OCI-LY7 (cell line): Measurements from ENCODE around the gene MERTK. TPM values are rescaled to one million over a fixed set of nuclear protein-coding genes. Genes with fewer than 3 reads are reported as not detected.
"Not testable (repeated sequence)": the region's sequence is repeated elsewhere in the genome, so short reads cannot be mapped to it uniquely, and the experiment has no call there.

ENCODE experiments used
- BruUV-seq: library from RNA; stranded (reverse); fragments of 400-500 nt; replicated peaks from 2 replicates; lab custom pipeline; 2021; lab: Mats Ljungman, UMichigan
- CTCF ChIA-PET: fragments of 300-600 bp; sonication (Branson Sonifier 250); formaldehyde crosslinking; loops from one replicate; lab custom pipeline; 2022; ENCODE audit warnings: antibody characterized with exemption; ENCODE audit not compliant: unreplicated experiment; lab: Charles Lee
- POLR2A ChIA-PET: fragments of 300-600 bp; sonication (Branson Sonifier 250); formaldehyde crosslinking; loops from one replicate; lab custom pipeline; 2022; ENCODE audit warnings: antibody characterized with exemption; lab: Charles Lee
- DNase-seq: peaks from one replicate; pipeline ENCODE4 v3.0.0-alpha.2; 2015; ENCODE audit warnings: low spot score
- H2AFZ ChIP-seq: fragments of 200-600 bp; sonication (generic), shearing (Covaris generic); 2 replicates; pipeline ENCODE4 v1.6.1; 2014; ENCODE audit warnings: mild to moderate bottlenecking, antibody characterized with exemption, low read length, moderate library complexity
- H3K27ac ChIP-seq: fragments of 200-600 bp; sonication (generic); 2 replicates; pipeline ENCODE4 v1.5.1; 2014; ENCODE audit warnings: mixed run types, low read depth, mild to moderate bottlenecking, moderate library complexity, low read length, inconsistent platforms; ENCODE audit not compliant: poor library complexity, severe bottlenecking
- H3K36me3 ChIP-seq: fragments of 200-600 bp; sonication (generic); 2 replicates; pipeline ENCODE4 v1.6.1; 2014; ENCODE audit warnings: mild to moderate bottlenecking, antibody characterized with exemption, low read length, moderate library complexity, mixed read lengths; ENCODE audit not compliant: insufficient read depth
- H3K4me1 ChIP-seq: fragments of 200-600 bp; sonication (generic); 2 replicates; pipeline ENCODE4 v1.5.1; 2014; ENCODE audit warnings: mild to moderate bottlenecking, low read length; ENCODE audit not compliant: insufficient read depth, poor library complexity, severe bottlenecking
- H3K4me2 ChIP-seq: fragments of 200-600 bp; sonication (generic); 2 replicates; pipeline ENCODE4 v1.6.1; 2014; ENCODE audit warnings: mild to moderate bottlenecking, low read length
- H3K4me3 ChIP-seq: fragments of 200-600 bp; sonication (generic); 2 replicates; pipeline ENCODE4 v1.5.1; 2014; ENCODE audit warnings: mild to moderate bottlenecking, low read depth, low read length; ENCODE audit not compliant: poor library complexity, severe bottlenecking
- H3K79me2 ChIP-seq: fragments of 200-600 bp; sonication (generic); 2 replicates; pipeline ENCODE4 v1.6.1; 2016; ENCODE audit warnings: low read depth, mild to moderate bottlenecking, low read length, moderate library complexity, mixed read lengths; ENCODE audit not compliant: insufficient read depth
- H3K9me2 ChIP-seq: fragments of 200-600 bp; sonication (generic); 2 replicates; pipeline ENCODE4 v1.6.1; 2016; ENCODE audit warnings: mild to moderate bottlenecking, low read length, mixed read lengths; ENCODE audit not compliant: insufficient read depth
- H3K9me3 ChIP-seq: fragments of 200-600 bp; sonication (generic); 2 replicates; pipeline ENCODE4 v1.6.1; 2014; ENCODE audit warnings: mild to moderate bottlenecking, mixed run types, low read length, mixed read lengths
- H4K20me1 ChIP-seq: fragments of 200-600 bp; sonication (generic); 2 replicates; pipeline ENCODE4 v1.6.1; 2014; ENCODE audit warnings: mild to moderate bottlenecking, antibody characterized with exemption, low read length, moderate library complexity, mixed read lengths; ENCODE audit not compliant: insufficient read depth
- EZH2phosphoT487 ChIP-seq: fragments of 200-600 bp; sonication (generic); IDR thresholded peaks from 2 replicates; pipeline ENCODE4 v1.6.1; 2018; ENCODE audit warnings: low read depth, borderline replicate concordance, mild to moderate bottlenecking, mixed run types, antibody characterized with exemption, low read length, moderate library complexity, mixed read lengths
- intact Hi-C: fragments of 100-400 bp; cut with micrococcal nuclease; formaldehyde crosslinking; loops from one replicate; pipeline ENCODE4 v1.10.0; 2022; ENCODE audit not compliant: unreplicated experiment
- total RNA-seq, 2 experiments: library from RNA; depleted of rRNA in 1 of 2; stranded (reverse); fragments of >200 nt in 1 of 2; shearing (Covaris generic) in 1 of 2; gene quantifications; 2 replicates each; pipeline ENCODE4 v1.2.3, GENCODE V29; 2014 to 2022
- TF ChIP-seq, protein P1 (sequence below): fragments of 200-600 bp; sonication (generic); conservative IDR thresholded peaks from 2 replicates; pipeline ENCODE4 v1.5.1; 2014; ENCODE audit warnings: mild to moderate bottlenecking, antibody characterized with exemption, low read length, moderate library complexity, mixed read lengths

The MERTK gene
- total RNA-seq, 2 experiments from 2014 or later, result 0.38 TPM; not detected in 1

DNA sequence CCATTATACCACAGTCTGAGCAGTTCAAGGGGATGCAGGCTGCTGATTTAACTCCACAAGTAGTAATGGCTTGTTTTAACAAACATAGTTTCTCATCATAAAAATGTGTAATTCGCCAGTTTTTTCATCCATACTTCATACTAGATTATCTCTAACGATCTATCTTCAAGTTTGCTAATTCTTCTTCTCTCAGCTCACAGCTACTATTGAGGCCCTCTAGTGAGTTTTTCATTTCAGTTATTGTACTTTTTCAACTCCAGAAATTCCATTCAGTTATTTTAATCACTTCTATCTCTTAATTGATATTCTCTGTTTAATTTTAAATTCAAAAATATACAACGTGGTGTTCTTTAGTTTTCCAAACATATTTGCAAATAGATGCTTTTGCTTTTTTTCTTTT, 136.5 kb downstream of the MERTK start:
- POLR2A ChIA-PET, result no interaction called here
- H2AFZ ChIP-seq, result no peak overlapping the region
- intact Hi-C loops, result no loop called here
- 0 out of 2 replicates have a peak, but pooled peaks cover 6% of the 10 kb centered on the region for H3K9me3 ChIP-seq
- H3K9me2 ChIP-seq, result no peaks in the 10 kb centered on the region
- H3K4me3 ChIP-seq, result no peak overlapping the region
- no peak for DNase-seq
- no peaks in the 10 kb centered on the region for H4K20me1 ChIP-seq
- CTCF ChIA-PET, result no interaction called here
- H3K36me3 ChIP-seq, result no peaks in the 10 kb centered on the region
- TF ChIP-seq, protein P1, sequence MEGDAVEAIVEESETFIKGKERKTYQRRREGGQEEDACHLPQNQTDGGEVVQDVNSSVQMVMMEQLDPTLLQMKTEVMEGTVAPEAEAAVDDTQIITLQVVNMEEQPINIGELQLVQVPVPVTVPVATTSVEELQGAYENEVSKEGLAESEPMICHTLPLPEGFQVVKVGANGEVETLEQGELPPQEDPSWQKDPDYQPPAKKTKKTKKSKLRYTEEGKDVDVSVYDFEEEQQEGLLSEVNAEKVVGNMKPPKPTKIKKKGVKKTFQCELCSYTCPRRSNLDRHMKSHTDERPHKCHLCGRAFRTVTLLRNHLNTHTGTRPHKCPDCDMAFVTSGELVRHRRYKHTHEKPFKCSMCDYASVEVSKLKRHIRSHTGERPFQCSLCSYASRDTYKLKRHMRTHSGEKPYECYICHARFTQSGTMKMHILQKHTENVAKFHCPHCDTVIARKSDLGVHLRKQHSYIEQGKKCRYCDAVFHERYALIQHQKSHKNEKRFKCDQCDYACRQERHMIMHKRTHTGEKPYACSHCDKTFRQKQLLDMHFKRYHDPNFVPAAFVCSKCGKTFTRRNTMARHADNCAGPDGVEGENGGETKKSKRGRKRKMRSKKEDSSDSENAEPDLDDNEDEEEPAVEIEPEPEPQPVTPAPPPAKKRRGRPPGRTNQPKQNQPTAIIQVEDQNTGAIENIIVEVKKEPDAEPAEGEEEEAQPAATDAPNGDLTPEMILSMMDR, result no peak
- TF ChIP-seq EZH2phosphoT487, result no peak
- BruUV-seq, result no TSS peak
- H3K79me2 ChIP-seq, result no peaks in the 10 kb centered on the region
- H3K27ac ChIP-seq, result no peak overlapping the region
- no peaks in the 10 kb centered on the region for H3K4me1 ChIP-seq
- no peak overlapping the region for H3K4me2 ChIP-seq

- ChIA-PET CTCF (no interaction called here), POLR2A (no interaction called here)
- no peak for DNase-seq
- Histone ChIP-seq H3K79me2 (no peaks in the 10 kb centered on the region), H4K20me1 (no peaks in the 10 kb centered on the region), H3K36me3 (no peaks in the 10 kb centered on the region), H3K27ac (no peak overlapping the region), H3K4me1 (no peaks in the 10 kb centered on the region), H3K4me2 (no peak overlapping the region), H3K9me2 (no peaks in the 10 kb centered on the region), H3K9me3 (0 out of 2 replicates have a peak, but pooled peaks cover 6% of the 10 kb centered on the region), H3K4me3 (no peak overlapping the region), H2AFZ (no peak overlapping the region)
- BruUV-seq, result no TSS peak
- TF ChIP-seq EZH2phosphoT487, result no peak
- TF ChIP-seq, protein P1, result no peak
- intact Hi-C loops, result no loop called here
Measured at GRCh38 chr2:112035786-112036185, 137.4 kb downstream of the MERTK start.

DNA sequence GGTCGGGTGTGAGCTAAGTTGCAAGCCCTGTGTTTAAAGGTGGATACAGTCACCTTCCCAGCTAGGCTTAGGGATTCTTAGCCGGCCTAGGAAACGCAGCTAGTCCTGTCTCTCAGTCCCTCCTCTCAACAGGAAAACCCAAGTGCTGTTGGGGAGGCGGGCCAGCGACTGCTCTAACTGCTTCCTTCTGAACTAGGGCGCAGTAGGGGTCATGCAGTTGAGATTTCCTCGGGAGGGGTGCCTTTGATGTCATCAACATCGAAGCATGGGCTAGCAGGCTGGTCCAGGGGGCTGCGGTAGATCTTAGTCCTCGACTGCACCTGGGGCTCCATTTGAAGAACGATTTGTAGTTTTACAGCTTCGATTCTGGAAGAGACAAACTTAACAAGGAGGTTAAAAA, 141.1 kb downstream of the MERTK start:
- CTCF ChIA-PET, result interaction anchor here (0.6 kb wide), 1 partner anchor 10 kb away, joined by 3 read pairs; no protein-coding TSS in a partner anchor
- BruUV-seq, result not testable (repeated sequence)

GRCh38 chr2:112040066-112040465, 141.7 kb downstream of the MERTK start:
- intact Hi-C loops, H3K27ac ChIP-seq: not testable (repeated sequence)
- CTCF ChIA-PET, result interaction anchor here (0.6 kb wide), 1 partner anchor 10 kb away, joined by 3 read pairs; no protein-coding TSS in a partner anchor

More for the DNA sequence above, 141.1 kb downstream of the MERTK start:
- H3K4me1 ChIP-seq, H2AFZ ChIP-seq, H3K27ac ChIP-seq, H3K9me3 ChIP-seq, H3K9me2 ChIP-seq, intact Hi-C loops, H4K20me1 ChIP-seq, H3K36me3 ChIP-seq, DNase-seq, H3K4me3 ChIP-seq, H3K79me2 ChIP-seq, H3K4me2 ChIP-seq: not testable (repeated sequence)
- POLR2A ChIA-PET, result interaction anchor here (0.6 kb wide), 1 partner anchor 38 kb away, joined by 4 read pairs; no protein-coding TSS in a partner anchor

GRCh38 chr2:112041460-112041859, 143.1 kb downstream of the MERTK start:
- BruUV-seq, H3K79me2 ChIP-seq, H3K36me3 ChIP-seq, H4K20me1 ChIP-seq, H3K9me3 ChIP-seq, POLR2A ChIA-PET, DNase-seq, H3K4me3 ChIP-seq, H3K4me2 ChIP-seq, H3K27ac ChIP-seq, H2AFZ ChIP-seq, intact Hi-C loops, H3K4me1 ChIP-seq, CTCF ChIA-PET, H3K9me2 ChIP-seq: not testable (repeated sequence)

More at GRCh38 chr2:112040066-112040465, 141.7 kb downstream of the MERTK start:
- H3K4me2 ChIP-seq, H3K4me1 ChIP-seq, POLR2A ChIA-PET, H3K79me2 ChIP-seq, H3K9me3 ChIP-seq, H4K20me1 ChIP-seq, H3K9me2 ChIP-seq, BruUV-seq, H2AFZ ChIP-seq, H3K4me3 ChIP-seq, DNase-seq, H3K36me3 ChIP-seq: not testable (repeated sequence)
